ENCODE measurements around the gene METAP1D. TPM values are rescaled to one million over a fixed set of nuclear protein-coding genes. Genes with fewer than 3 reads are reported as not detected.
A peak's percentile ranks its signal among the peaks of the same experiment; 100 is the strongest.

METAP1D gene
- 3.4 and 4.2 TPM in 2 replicates for total RNA-seq (2012; rRNA removed)
- 5.5 TPM in 2 replicates for polyA plus RNA-seq (2012; rRNA removed)
- 1.3 and 2.0 TPM in 2 replicates for polyA plus RNA-seq (2012; cell fraction: cytosol; rRNA removed)
- polyA plus RNA-seq (2012; cell fraction: nucleus; rRNA removed; ENCODE audit: low replicate concordance) = 11.5 and 28.3 TPM in 2 replicates
- percentile 47 among the genes with signal in this experiment for Bru-seq, nascent RNA
- percentile 53 among the genes with signal in this experiment for BruChase-seq, experiment 1, labeled RNA remaining after a 6-hour chase
- BruChase-seq, experiment 2, labeled RNA remaining after a 2-hour chase = percentile 51 among the genes with signal in this experiment
- long read RNA-seq, transcript METAP1D-201 (10 exons, 3,419 nt) = major isoform, 6 of 10 reads
- long read RNA-seq, partial matches to known transcripts = 0 of 10 reads
- long read RNA-seq, other reads (novel, unspliced or antisense) = 3 of 10 reads

GRCh38 chr2:171999604-172000469, at the start of gene METAP1D:
Gene METAP1D, plus strand, starts transcription at chr2:171999953. Its CDS starts 17 bp downstream, at chr2:171999970.
- dilution Hi-C loops (cut with HindIII; ENCODE audit: low sequenced_read_pairs, unreplicated experiment) = no loop called here
- Histone ChIP-seq H3K56ac (ENCODE audit: extremely low read depth, insufficient read depth, low read length) (peak within 1 kb of the TSS; percentile 85), H3K18ac (ENCODE audit: low read depth, low read length) (no peak within 1 kb of the TSS), H2BK15ac (ENCODE audit: low read depth, low read length) (peak within 1 kb of the TSS; percentile 67; the same call in 1 of the 3 replicates), H2BK20ac (ENCODE audit: low read depth, low read length) (no peak within 1 kb of the TSS), H3K4me3 (ENCODE audit: insufficient read depth, low read depth, low read length) (peak within 1 kb of the TSS; percentile 91), H2BK120ac (ENCODE audit: low read depth, low read length) (peak within 1 kb of the TSS; percentile 57), H3K79me1 (ENCODE audit: low read depth in 1 of 2, low read length in 2 of 2) (peaks cover 0 to 15% of the 10 kb centered on the region in 2 experiments; a peak in 1 of 4 replicates), H3K4me2 (ENCODE audit: low read depth, low read length) (peak within 1 kb of the TSS; percentile 96), H4K5ac (ENCODE audit: low read depth, low read length) (peak within 1 kb of the TSS; percentile 96), H3K9me1 (ENCODE audit: insufficient read depth, low read length) (no peaks in the 10 kb centered on the region), H4K20me1 (ENCODE audit: insufficient read depth, low read length) (no peaks in the 10 kb centered on the region), H3K9ac (ENCODE audit: low read depth, low read length) (peak within 1 kb of the TSS; percentile 70), H2AFZ (replicated peaks; ENCODE audit: low read length, poor library complexity) (peak within 1 kb of the TSS; percentile 99), H4K91ac (ENCODE audit: insufficient read depth, low read depth, low read length) (peak within 1 kb of the TSS; percentile 76), H3K27ac (ENCODE audit: insufficient read depth, low read length) (peak within 1 kb of the TSS; percentile 33), H3K14ac (replicated peaks; ENCODE audit: low read depth, low read length) (peak within 1 kb of the TSS; percentile 86), H2BK5ac (ENCODE audit: low read depth, low read length, poor library complexity, severe bottlenecking) (peak within 1 kb of the TSS; percentile 52), H2AK5ac (ENCODE audit: low read depth, low read length) (0 out of 2 replicates have a peak within 1 kb of the TSS, but pooled peaks have one; percentile 16), H4K8ac (ENCODE audit: low read depth in 2 of 2, low read length in 2 of 2) (peak within 1 kb of the TSS; percentile 94 to 97), H3K4me1 (ENCODE audit: control insufficient read depth, insufficient read depth, low read length) (no peaks in the 10 kb centered on the region), H3K4ac (ENCODE audit: low read depth, low read length) (peak within 1 kb of the TSS; percentile 91), H3K27me3 (ENCODE audit: control insufficient read depth, insufficient read depth, low read length) (no peaks in the 10 kb centered on the region), H2AK9ac (replicated peaks; ENCODE audit: low read depth, low read length, poor library complexity) (peak within 1 kb of the TSS; percentile 85), H3K9me3 (ENCODE audit: control insufficient read depth, insufficient read depth, low read length) (no peaks in the 10 kb centered on the region), H3K23ac (ENCODE audit: low read depth, low read length) (peak within 1 kb of the TSS; percentile 88), H3K36me3 (ENCODE audit: control insufficient read depth, insufficient read depth, low read length) (no peaks in the 10 kb centered on the region)
- POLR2A ChIA-PET (ENCODE audit: unreplicated experiment) = no interaction called here
- TSS peak; percentile 54 for BruUV-seq (replicated peaks)
- CTCF ChIA-PET = no interaction called here
- ATAC-seq (ENCODE audit: low read depth) = peak; percentile 99
- 0% methylated on average over 63 of the region's 73 CpGs; no CpG with 5 or more reads in 1 of the 2 experiments for WGBS, 2 experiments (ENCODE audit: extremely low coverage in 2 of 2, insufficient read length in 1 of 2)
- in situ Hi-C loops (cut with MboI; ENCODE audit: low sequenced_read_pairs) = no loop called here
- DNase-seq = peak; percentile 88
- intact Hi-C loops (cut with micrococcal nuclease) = loop anchor here (5.0 kb wide), 1 partner anchor 87 kb away; the partner anchor contains the start of gene DLX1
- TF ChIP-seq, protein P1, sequence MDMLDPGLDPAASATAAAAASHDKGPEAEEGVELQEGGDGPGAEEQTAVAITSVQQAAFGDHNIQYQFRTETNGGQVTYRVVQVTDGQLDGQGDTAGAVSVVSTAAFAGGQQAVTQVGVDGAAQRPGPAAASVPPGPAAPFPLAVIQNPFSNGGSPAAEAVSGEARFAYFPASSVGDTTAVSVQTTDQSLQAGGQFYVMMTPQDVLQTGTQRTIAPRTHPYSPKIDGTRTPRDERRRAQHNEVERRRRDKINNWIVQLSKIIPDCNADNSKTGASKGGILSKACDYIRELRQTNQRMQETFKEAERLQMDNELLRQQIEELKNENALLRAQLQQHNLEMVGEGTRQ (IDR thresholded peaks at IDR 0.05; ENCODE audit: low read depth, low read length) = peak; percentile 96
- TF ChIP-seq POLR2A (IDR thresholded peaks at IDR 0.05; ENCODE audit: low read depth, low read length) = peak; percentile 80
- TF ChIP-seq RCOR1 (IDR thresholded peaks at IDR 0.05; ENCODE audit: insufficient replicate concordance, low read length) = no peak
- no peak for TF ChIP-seq ELK1 (IDR thresholded peaks at IDR 0.05; ENCODE audit: borderline replicate concordance, low read depth, low read length)
- peak; percentile 96 for TF ChIP-seq MAZ (IDR thresholded peaks at IDR 0.05; ENCODE audit: borderline replicate concordance, low read depth, low read length)
- TF ChIP-seq MAFK (IDR thresholded peaks at IDR 0.05; ENCODE audit: low read depth, low read length) = no peak
- TF ChIP-seq CEBPB (IDR thresholded peaks at IDR 0.05; ENCODE audit: low read depth, low read length) = peak; percentile 75
- peak; percentile 100 for TF ChIP-seq MXI1 (IDR thresholded peaks at IDR 0.05; ENCODE audit: borderline replicate concordance, low read depth, low read length)
- TF ChIP-seq NFE2L2 (IDR thresholded peaks at IDR 0.05; ENCODE audit: low read depth, low read length) = no peak
- no peak for TF ChIP-seq RFX5 (IDR thresholded peaks at IDR 0.05; ENCODE audit: low read depth, low read length)
- TF ChIP-seq RAD21 (IDR thresholded peaks at IDR 0.05; ENCODE audit: low read length) = no peak; the same call in 1 of the 2 replicates
- no peak for TF ChIP-seq FOS (IDR thresholded peaks at IDR 0.05; ENCODE audit: low read depth, low read length)
- TF ChIP-seq SMC3 (IDR thresholded peaks at IDR 0.05; ENCODE audit: low read depth, low read length) = no peak
